T-helper 1 cell treated with Interleukin-12 subunit alpha and Interleukin-12 subunit beta and Interleukin-4 antibody, amounts not matched to agents 30 μg/mL and 1 μg/mL, for 36 hours (primary cell): ENCODE data around the gene EMC8.
"Not testable (repeated sequence)": the region's sequence is repeated elsewhere in the genome, so short reads cannot be mapped to it uniquely, and the experiment has no call there.

Source experiments
- H3K27ac Mint-ChIP-seq: one replicate; pipeline ENCODE4 v1.8.0; 2021; ENCODE audit warnings: mild to moderate bottlenecking, mixed read lengths
- H3K27me3 Mint-ChIP-seq: one replicate; pipeline ENCODE4 v1.8.0; 2021; ENCODE audit warnings: low read depth, mixed read lengths
- H3K36me3 Mint-ChIP-seq: one replicate; pipeline ENCODE4 v1.8.0; 2021; ENCODE audit warnings: low read depth, mixed read lengths
- H3K4me1 Mint-ChIP-seq: one replicate; pipeline ENCODE4 v1.8.0; 2021; ENCODE audit warnings: low read depth, mixed read lengths
- H3K4me3 Mint-ChIP-seq: one replicate; pipeline ENCODE4 v1.8.0; 2021; ENCODE audit warnings: mild to moderate bottlenecking, moderate library complexity, mixed read lengths
- H3K9me3 Mint-ChIP-seq: one replicate; pipeline ENCODE4 v1.8.0; 2021; ENCODE audit warnings: mixed read lengths

EMC8 gene

GRCh38 chr16:85838876-85839585 is 39.7 kb upstream of the EMC8 start:
- no peaks in the 10 kb centered on the region for H3K27me3 Mint-ChIP-seq
- no peak overlapping the region for H3K4me3 Mint-ChIP-seq
- no peak overlapping the region for H3K27ac Mint-ChIP-seq
- H3K4me1 Mint-ChIP-seq: no peaks in the 10 kb centered on the region
- H3K36me3 Mint-ChIP-seq: no peaks in the 10 kb centered on the region
- no peaks in the 10 kb centered on the region for H3K9me3 Mint-ChIP-seq

DNA sequence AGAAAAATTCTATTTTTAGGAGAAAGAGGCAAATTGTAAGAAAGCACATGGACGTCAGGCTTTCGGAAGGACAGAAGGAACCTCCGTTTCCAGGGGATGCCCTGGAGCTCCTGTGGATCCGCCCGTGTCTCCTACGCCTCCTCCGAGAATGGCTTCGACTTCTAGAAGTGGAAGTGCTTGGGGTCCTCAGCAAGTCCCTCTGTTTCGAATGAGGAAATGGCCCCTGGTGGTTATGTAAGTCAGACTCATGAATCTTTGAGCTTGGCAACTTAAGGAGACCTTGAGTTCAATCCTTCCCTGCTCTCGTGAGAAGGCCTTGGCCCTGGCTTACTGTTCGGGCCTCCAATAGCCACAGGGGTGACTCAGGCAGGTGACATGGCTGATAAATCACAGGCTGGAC is 39.0 kb upstream of the EMC8 start:
- no peak overlapping the region for H3K27ac Mint-ChIP-seq
- no peaks in the 10 kb centered on the region for H3K36me3 Mint-ChIP-seq
- no peaks in the 10 kb centered on the region for H3K9me3 Mint-ChIP-seq
- no peaks in the 10 kb centered on the region for H3K27me3 Mint-ChIP-seq
- H3K4me1 Mint-ChIP-seq: no peaks in the 10 kb centered on the region
- no peak overlapping the region for H3K4me3 Mint-ChIP-seq

DNA sequence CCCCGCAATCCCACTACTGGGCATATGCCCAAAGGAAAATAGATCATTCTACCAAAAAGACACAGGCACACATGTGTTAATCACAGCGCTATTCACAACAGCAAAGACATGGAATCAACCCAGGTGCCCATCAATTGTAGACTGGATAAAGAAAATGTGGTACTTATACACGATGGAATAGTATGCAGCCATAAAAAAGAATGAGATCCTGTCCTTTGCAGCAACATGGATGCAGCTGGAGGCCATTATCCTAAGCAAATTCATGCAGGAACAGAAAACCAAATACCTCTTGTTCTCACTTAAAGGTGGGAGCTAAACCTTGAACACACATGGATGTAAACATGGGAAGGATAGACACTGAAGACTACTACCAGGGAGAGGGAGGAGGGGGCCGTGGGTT is 38.3 kb upstream of the EMC8 start:
- not testable (repeated sequence) for H3K9me3 Mint-ChIP-seq, H3K4me3 Mint-ChIP-seq, H3K27ac Mint-ChIP-seq, H3K27me3 Mint-ChIP-seq, H3K4me1 Mint-ChIP-seq, H3K36me3 Mint-ChIP-seq

- H3K27ac Mint-ChIP-seq: no peak overlapping the region
- H3K27me3 Mint-ChIP-seq: peaks cover 12% of the 10 kb centered on the region
Observed at GRCh38 chr16:85836706-85837582, 37.6 kb upstream of the EMC8 start.

GRCh38 chr16:85835956-85836705 is 36.8 kb upstream of the EMC8 start:
- Mint-ChIP-seq H3K27ac (no peak overlapping the region), H3K36me3 (no peaks in the 10 kb centered on the region), H3K4me3 (no peak overlapping the region), H3K27me3 (peaks cover 20% of the 10 kb centered on the region), H3K4me1 (no peaks in the 10 kb centered on the region), H3K9me3 (peaks cover 8% of the 10 kb centered on the region)

More at GRCh38 chr16:85836706-85837582, 37.6 kb upstream of the EMC8 start:
- H3K9me3 Mint-ChIP-seq: peaks cover 8% of the 10 kb centered on the region
- no peak overlapping the region for H3K4me3 Mint-ChIP-seq
- H3K36me3 Mint-ChIP-seq: no peaks in the 10 kb centered on the region
- no peaks in the 10 kb centered on the region for H3K4me1 Mint-ChIP-seq

GRCh38 chr16:85835227-85835751 is 35.9 kb upstream of the EMC8 start:
- H3K27me3 Mint-ChIP-seq: peaks cover 25% of the 10 kb centered on the region
- peaks cover 8% of the 10 kb centered on the region for H3K9me3 Mint-ChIP-seq
- H3K4me3 Mint-ChIP-seq: no peak overlapping the region
- H3K27ac Mint-ChIP-seq: no peak overlapping the region
- H3K4me1 Mint-ChIP-seq: no peaks in the 10 kb centered on the region
- no peaks in the 10 kb centered on the region for H3K36me3 Mint-ChIP-seq

DNA sequence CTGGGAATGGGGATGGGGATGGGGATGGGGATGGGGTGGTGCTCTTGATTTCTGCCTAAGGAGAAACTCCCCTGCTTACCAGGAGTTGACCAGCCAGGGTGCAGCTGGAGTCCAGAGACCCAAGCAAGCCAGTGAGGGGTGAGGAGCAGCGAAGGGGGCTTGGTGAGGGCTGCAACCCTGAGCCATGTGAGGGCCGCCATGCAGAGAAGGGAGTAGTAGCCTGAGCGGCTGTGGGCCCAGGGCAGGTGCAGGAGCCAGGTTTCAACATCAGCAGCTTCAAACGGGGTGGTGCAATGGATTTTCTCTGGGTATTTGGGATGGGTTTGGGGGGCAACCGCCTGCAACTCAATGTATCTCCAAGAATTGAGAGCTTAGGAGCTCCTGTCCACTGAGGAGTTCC is 35.4 kb upstream of the EMC8 start:
- Mint-ChIP-seq H3K27ac (no peak overlapping the region), H3K36me3 (no peaks in the 10 kb centered on the region), H3K27me3 (peaks cover 25% of the 10 kb centered on the region), H3K4me3 (no peak overlapping the region), H3K9me3 (peaks cover 8% of the 10 kb centered on the region), H3K4me1 (no peaks in the 10 kb centered on the region)

GRCh38 chr16:85833219-85833920 is 34.0 kb upstream of the EMC8 start:
- no peaks in the 10 kb centered on the region for H3K36me3 Mint-ChIP-seq
- no peaks in the 10 kb centered on the region for H3K4me1 Mint-ChIP-seq
- H3K4me3 Mint-ChIP-seq: no peak overlapping the region
- peaks cover 32% of the 10 kb centered on the region for H3K27me3 Mint-ChIP-seq
- H3K9me3 Mint-ChIP-seq: peaks cover 8% of the 10 kb centered on the region
- no peak overlapping the region for H3K27ac Mint-ChIP-seq

GRCh38 chr16:85832570-85833218 is 33.4 kb upstream of the EMC8 start:
- Mint-ChIP-seq H3K9me3 (peaks cover 8% of the 10 kb centered on the region), H3K4me1 (no peaks in the 10 kb centered on the region), H3K27me3 (peaks cover 32% of the 10 kb centered on the region), H3K36me3 (no peaks in the 10 kb centered on the region), H3K4me3 (no peak overlapping the region), H3K27ac (no peak overlapping the region)

- Mint-ChIP-seq H3K4me3 (no peak overlapping the region), H3K4me1 (no peaks in the 10 kb centered on the region), H3K36me3 (no peaks in the 10 kb centered on the region), H3K27me3 (peaks cover 32% of the 10 kb centered on the region), H3K27ac (no peak overlapping the region), H3K9me3 (peaks cover 8% of the 10 kb centered on the region)
Observed at GRCh38 chr16:85830821-85831220, 31.5 kb upstream of the EMC8 start.

- Mint-ChIP-seq H3K4me1 (no peaks in the 10 kb centered on the region), H3K4me3 (no peak overlapping the region), H3K27me3 (peaks cover 32% of the 10 kb centered on the region), H3K9me3 (peaks cover 8% of the 10 kb centered on the region), H3K27ac (no peak overlapping the region), H3K36me3 (no peaks in the 10 kb centered on the region)
Observed at GRCh38 chr16:85829751-85830445, 30.6 kb upstream of the EMC8 start.

GRCh38 chr16:85829171-85829719 is 29.9 kb upstream of the EMC8 start:
- no peak overlapping the region for H3K27ac Mint-ChIP-seq
- H3K36me3 Mint-ChIP-seq: no peaks in the 10 kb centered on the region
- H3K27me3 Mint-ChIP-seq: peaks cover 32% of the 10 kb centered on the region
- no peaks in the 10 kb centered on the region for H3K4me1 Mint-ChIP-seq
- no peak overlapping the region for H3K4me3 Mint-ChIP-seq
- H3K9me3 Mint-ChIP-seq: peaks cover 8% of the 10 kb centered on the region

- Mint-ChIP-seq H3K36me3 (no peaks in the 10 kb centered on the region), H3K27ac (no peak overlapping the region), H3K4me1 (no peaks in the 10 kb centered on the region), H3K9me3 (peaks cover 7% of the 10 kb centered on the region), H3K27me3 (peaks cover 31% of the 10 kb centered on the region), H3K4me3 (no peak overlapping the region)
Observed at GRCh38 chr16:85828166-85828565, 28.8 kb upstream of the EMC8 start.
